ENCODE measurements around the gene FAM78A.

DNA sequence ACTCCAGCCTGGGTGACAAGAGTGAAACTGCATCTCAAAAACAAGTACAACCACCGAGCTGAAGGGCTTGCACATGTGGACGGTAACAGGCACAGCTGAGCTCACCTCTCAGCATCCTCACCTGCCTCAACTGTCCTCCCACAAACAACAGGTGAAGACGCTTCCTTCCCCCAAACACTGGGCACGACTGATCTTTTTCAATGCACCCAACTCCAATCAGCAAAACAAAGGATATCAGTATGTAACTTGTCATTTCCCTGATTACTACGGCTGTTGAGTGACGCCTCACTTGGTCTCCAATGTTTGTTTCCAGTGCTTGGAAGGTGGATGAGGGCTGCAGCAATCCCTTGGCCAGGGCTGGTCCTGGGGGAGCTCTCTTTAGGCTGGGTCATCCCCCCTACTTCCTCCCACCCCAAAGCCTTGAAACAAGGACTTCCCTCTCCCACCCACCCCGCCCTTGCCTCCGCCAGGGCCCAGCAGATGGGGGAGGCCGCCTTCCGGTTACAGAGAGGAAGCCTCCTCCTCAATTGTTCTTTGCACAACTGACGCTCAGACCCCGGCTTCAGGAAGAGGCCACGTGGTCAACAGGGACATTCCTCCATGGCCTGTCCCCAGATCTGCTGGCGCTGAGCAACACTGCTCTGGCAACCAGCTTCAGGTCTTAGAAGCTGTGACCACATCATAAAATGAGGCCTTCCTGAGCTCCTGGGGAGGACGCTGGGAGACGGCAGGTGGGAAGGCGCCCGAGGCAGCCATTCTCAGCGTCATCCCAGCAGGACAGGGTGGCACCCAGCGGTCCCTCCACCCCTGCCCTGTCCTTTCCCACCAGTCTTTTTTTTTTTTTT is 5.9 kb downstream of the FAM78A start:
- no peak for TF ChIP-seq EZH2 (IDR thresholded peaks at IDR 0.05; ENCODE audit: low read length, unreplicated experiment)
- TF ChIP-seq, protein P1, sequence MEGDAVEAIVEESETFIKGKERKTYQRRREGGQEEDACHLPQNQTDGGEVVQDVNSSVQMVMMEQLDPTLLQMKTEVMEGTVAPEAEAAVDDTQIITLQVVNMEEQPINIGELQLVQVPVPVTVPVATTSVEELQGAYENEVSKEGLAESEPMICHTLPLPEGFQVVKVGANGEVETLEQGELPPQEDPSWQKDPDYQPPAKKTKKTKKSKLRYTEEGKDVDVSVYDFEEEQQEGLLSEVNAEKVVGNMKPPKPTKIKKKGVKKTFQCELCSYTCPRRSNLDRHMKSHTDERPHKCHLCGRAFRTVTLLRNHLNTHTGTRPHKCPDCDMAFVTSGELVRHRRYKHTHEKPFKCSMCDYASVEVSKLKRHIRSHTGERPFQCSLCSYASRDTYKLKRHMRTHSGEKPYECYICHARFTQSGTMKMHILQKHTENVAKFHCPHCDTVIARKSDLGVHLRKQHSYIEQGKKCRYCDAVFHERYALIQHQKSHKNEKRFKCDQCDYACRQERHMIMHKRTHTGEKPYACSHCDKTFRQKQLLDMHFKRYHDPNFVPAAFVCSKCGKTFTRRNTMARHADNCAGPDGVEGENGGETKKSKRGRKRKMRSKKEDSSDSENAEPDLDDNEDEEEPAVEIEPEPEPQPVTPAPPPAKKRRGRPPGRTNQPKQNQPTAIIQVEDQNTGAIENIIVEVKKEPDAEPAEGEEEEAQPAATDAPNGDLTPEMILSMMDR (conservative IDR thresholded peaks at IDR 0.05; ENCODE audit: low read depth, low read length) = no peak
